Osteoblast (primary cell): ENCODE data around the gene OBP2B. TPM values are rescaled to one million over a fixed set of nuclear protein-coding genes. Genes with fewer than 3 reads are reported as not detected.
A peak's percentile ranks its signal among the peaks of the same experiment; 100 is the strongest.
"Not testable (repeated sequence)": the region's sequence is repeated elsewhere in the genome, so short reads cannot be mapped to it uniquely, and the experiment has no call there.

Source experiments
- DNase-seq: peaks from one replicate; pipeline ENCODE4 v3.0.0; 2011; ENCODE audit warnings: low spot score, mixed read lengths; ENCODE audit not compliant: insufficient read length; ENCODE audit errors: missing footprints
- H2AFZ ChIP-seq: 2 replicates; pipeline ENCODE4 v1.6.0; 2011; ENCODE audit warnings: mild to moderate bottlenecking, low read length
- H3K27ac ChIP-seq: 2 replicates; pipeline ENCODE4 v1.5.1; 2011; ENCODE audit warnings: mild to moderate bottlenecking, low read depth, low read length, moderate library complexity
- H3K27me3 ChIP-seq: 2 replicates; pipeline ENCODE4 v1.6.0; 2012; ENCODE audit warnings: mild to moderate bottlenecking, control low read depth, inconsistent platforms, low read length, moderate library complexity; ENCODE audit not compliant: insufficient read depth
- H3K36me3 ChIP-seq: 2 replicates; pipeline ENCODE4 v1.5.1; 2011; ENCODE audit warnings: mild to moderate bottlenecking, low read length, control low read depth, moderate library complexity; ENCODE audit not compliant: insufficient read depth
- H3K4me1 ChIP-seq: 2 replicates; pipeline ENCODE4 v1.5.1; 2011; ENCODE audit warnings: mild to moderate bottlenecking, low read length, control low read depth, moderate library complexity; ENCODE audit not compliant: insufficient read depth
- H3K4me2 ChIP-seq: 2 replicates; pipeline ENCODE4 v1.6.0; 2011; ENCODE audit warnings: mild to moderate bottlenecking, low read length; ENCODE audit not compliant: insufficient read depth
- H3K4me3 ChIP-seq: fragments of 200-600 bp; sonication (generic); 3 replicates; pipeline ENCODE4 v1.5.1; 2012; ENCODE audit warnings: mild to moderate bottlenecking, low read length, inconsistent platforms; ENCODE audit not compliant: insufficient read depth
- H3K79me2 ChIP-seq: 2 replicates; pipeline ENCODE4 v1.6.0; 2012; ENCODE audit warnings: mild to moderate bottlenecking, low read length, control low read depth, inconsistent platforms; ENCODE audit not compliant: insufficient read depth
- H3K9me3 ChIP-seq: 2 replicates; pipeline ENCODE4 v1.5.1; 2011; ENCODE audit warnings: low read depth, low read length, control low read depth
- H4K20me1 ChIP-seq: 2 replicates; pipeline ENCODE4 v1.6.0; 2012; ENCODE audit warnings: mild to moderate bottlenecking, low read length, control low read depth; ENCODE audit not compliant: insufficient read depth
- total RNA-seq: library from RNA; depleted of rRNA; stranded (reverse); fragments of >200 nt; gene quantifications from 2 replicates; pipeline ENCODE4 v1.2.3, GENCODE V29; 2012
- TF ChIP-seq, protein P1 (sequence below): IDR thresholded peaks from 2 replicates; pipeline ENCODE4 v1.5.1; 2011; ENCODE audit warnings: mild to moderate bottlenecking, low read depth, low read length, moderate library complexity; ENCODE audit errors: extremely low read depth

OBP2B gene
- total RNA-seq, 1 donor = not detected

DNA sequence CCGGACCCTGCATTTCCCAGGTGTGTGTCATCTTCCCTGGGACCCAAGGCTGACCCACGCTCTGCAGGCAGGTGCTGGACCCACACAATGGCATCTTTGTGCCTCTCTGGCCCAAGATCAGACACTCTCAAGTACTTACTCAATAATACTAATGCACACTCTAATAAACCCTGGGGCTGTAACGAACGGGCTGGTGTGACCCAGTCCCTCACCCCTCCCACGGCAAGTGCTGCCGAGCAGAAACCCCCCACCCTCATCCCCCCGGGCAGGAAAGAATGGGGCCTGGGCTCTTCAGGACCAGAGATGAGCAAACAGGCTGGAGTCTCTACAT is 1.1 kb upstream of the OBP2B start:
- Histone ChIP-seq H4K20me1 (no peaks in the 10 kb centered on the region), H3K36me3 (no peaks in the 10 kb centered on the region), H2AFZ (no peak overlapping the region), H3K4me2 (no peak overlapping the region), H3K4me3 (no peak overlapping the region), H3K4me1 (no peaks in the 10 kb centered on the region), H3K79me2 (no peaks in the 10 kb centered on the region), H3K27me3 (peaks cover 5% of the 10 kb centered on the region), H3K9me3 (no peaks in the 10 kb centered on the region), H3K27ac (no peak overlapping the region)
- DNase-seq = no peak
- TF ChIP-seq, protein P1, sequence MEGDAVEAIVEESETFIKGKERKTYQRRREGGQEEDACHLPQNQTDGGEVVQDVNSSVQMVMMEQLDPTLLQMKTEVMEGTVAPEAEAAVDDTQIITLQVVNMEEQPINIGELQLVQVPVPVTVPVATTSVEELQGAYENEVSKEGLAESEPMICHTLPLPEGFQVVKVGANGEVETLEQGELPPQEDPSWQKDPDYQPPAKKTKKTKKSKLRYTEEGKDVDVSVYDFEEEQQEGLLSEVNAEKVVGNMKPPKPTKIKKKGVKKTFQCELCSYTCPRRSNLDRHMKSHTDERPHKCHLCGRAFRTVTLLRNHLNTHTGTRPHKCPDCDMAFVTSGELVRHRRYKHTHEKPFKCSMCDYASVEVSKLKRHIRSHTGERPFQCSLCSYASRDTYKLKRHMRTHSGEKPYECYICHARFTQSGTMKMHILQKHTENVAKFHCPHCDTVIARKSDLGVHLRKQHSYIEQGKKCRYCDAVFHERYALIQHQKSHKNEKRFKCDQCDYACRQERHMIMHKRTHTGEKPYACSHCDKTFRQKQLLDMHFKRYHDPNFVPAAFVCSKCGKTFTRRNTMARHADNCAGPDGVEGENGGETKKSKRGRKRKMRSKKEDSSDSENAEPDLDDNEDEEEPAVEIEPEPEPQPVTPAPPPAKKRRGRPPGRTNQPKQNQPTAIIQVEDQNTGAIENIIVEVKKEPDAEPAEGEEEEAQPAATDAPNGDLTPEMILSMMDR = no peak

DNA sequence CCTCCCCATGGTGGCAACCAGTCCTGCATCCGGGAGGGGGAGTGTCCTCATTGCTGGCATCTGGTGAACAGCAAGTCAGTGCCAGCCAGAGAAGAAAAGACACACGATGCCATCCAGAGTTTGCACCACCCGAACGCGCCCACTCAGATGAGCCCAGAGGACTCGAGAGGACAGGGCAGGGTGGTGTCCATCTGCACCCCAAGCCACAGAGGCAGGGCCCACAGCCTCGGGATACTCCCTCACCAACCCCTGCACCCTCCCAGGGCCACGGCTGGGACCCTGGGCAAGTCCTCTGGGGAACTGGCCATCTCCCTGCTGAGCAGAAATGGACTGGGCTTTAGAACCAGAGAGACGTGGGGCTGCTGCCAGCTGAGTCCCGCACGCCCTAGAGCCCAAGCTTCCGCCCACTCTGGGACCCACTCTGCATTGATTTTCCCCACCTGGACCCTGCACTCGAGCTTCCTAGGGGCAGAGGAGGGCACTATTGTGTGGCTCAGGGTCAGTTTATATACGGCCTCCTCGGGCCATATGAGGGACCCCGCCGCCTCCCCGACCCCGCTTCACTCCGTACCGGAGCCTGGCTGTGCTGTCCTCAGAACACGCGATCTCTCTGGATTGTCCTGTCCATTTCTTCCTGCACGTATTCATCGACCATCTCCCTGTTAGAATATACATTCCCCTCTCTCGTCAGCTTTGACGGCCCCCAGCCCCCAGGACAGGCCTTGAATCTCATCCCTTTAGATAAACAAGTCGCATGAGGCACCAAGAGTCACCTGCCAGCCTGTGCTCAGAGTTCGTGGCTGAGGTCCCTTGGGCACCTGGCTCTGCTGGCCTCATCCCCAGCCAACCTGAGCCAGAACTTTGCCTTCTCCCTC is 514 bp upstream of the OBP2B start:
- H3K4me2 ChIP-seq, H3K9me3 ChIP-seq, H2AFZ ChIP-seq, H4K20me1 ChIP-seq, H3K27ac ChIP-seq, H3K79me2 ChIP-seq, H3K4me1 ChIP-seq, H3K4me3 ChIP-seq, H3K36me3 ChIP-seq, H3K27me3 ChIP-seq: not testable (repeated sequence)
- peak; percentile 57 for DNase-seq

- not testable (repeated sequence) for H3K27me3 ChIP-seq, H3K79me2 ChIP-seq, H4K20me1 ChIP-seq, H3K4me2 ChIP-seq, H3K27ac ChIP-seq, H3K9me3 ChIP-seq, H3K4me3 ChIP-seq, H3K4me1 ChIP-seq, H2AFZ ChIP-seq, H3K36me3 ChIP-seq
- DNase-seq = peak; percentile 15
These were observed 725 bp downstream of the OBP2B start for GRCh38 chr9:133208171-133208879.

DNA sequence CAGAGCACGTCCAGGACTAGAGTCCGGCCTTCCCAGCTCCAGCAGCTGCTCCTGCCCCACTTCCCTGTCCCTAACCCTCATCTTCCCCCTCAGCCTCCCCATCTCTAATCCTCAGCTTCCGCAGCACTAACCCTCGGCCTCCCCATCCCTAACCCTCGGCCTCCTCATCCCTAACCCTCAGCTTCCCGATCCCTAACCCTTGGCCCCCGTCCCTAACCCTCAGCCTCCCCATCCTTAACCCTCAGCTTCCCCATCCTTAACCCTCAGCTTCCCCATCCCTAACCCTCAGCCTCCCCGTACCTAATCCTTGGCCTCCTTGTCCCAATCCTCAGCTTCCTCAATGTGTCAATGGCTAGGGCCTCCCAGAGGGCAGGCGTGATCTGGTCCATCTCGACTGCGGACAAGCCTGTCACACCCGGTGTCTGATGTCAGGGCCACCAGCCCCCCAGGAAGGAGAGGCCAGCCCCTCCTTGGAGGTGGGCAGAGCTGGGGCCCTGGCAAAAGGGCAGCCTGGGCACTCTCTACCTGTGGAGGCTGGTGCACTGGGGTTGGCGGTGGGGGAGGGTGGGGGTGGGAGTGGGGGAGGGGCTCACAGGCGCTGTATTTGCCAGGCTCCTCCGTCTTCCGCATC is 1.4 kb downstream of the OBP2B start:
- Histone ChIP-seq H3K4me1 (no peaks in the 10 kb centered on the region), H2AFZ (no peak overlapping the region), H3K27me3 (peaks cover 5% of the 10 kb centered on the region), H3K27ac (no peak overlapping the region), H3K36me3 (no peaks in the 10 kb centered on the region), H3K4me3 (no peak overlapping the region), H3K9me3 (no peaks in the 10 kb centered on the region), H3K79me2 (no peaks in the 10 kb centered on the region), H4K20me1 (no peaks in the 10 kb centered on the region), H3K4me2 (no peak overlapping the region)
- TF ChIP-seq, protein P1 = no peak
- peak; percentile 63 for DNase-seq
